Keratinocyte (primary cell): ENCODE data around the gene FSIP2. TPM values are rescaled to one million over a fixed set of nuclear protein-coding genes. Genes with fewer than 3 reads are reported as not detected.

Experiments
- DNase-seq: peaks from one replicate; pipeline ENCODE4 v3.0.0-alpha.2; 2011; ENCODE audit warnings: low read depth, missing footprints, low spot score
- FAIRE-seq: peaks from 2 replicates; lab custom pipeline; 2011; peaks lifted over from hg19 to GRCh38; lab: Jason Lieb, UNC
- H2AFZ ChIP-seq: 2 replicates; pipeline ENCODE4 v1.6.0; 2012; ENCODE audit warnings: low read length, control low read depth, inconsistent platforms; ENCODE audit not compliant: control insufficient read depth
- H3K27ac ChIP-seq: 2 replicates; pipeline ENCODE4 v1.5.1; 2011; ENCODE audit warnings: low read length; ENCODE audit not compliant: control insufficient read depth, insufficient read depth
- H3K27me3 ChIP-seq: 3 replicates; pipeline ENCODE4 v1.6.0; 2011; ENCODE audit warnings: low read length; ENCODE audit not compliant: control insufficient read depth, insufficient read depth; ENCODE audit errors: extremely low read depth
- H3K36me3 ChIP-seq, 2 experiments: 2 replicates in 1 of 2; 3 replicates in 1 of 2; pipeline ENCODE4 v1.5.1; 2011; ENCODE audit warnings: low read length in 2 of 2, mild to moderate bottlenecking in 1 of 2; ENCODE audit not compliant: control insufficient read depth in 2 of 2, insufficient read depth in 2 of 2; ENCODE audit errors: extremely low read depth in 1 of 2
- H3K4me1 ChIP-seq: 3 replicates; pipeline ENCODE4 v1.5.1; 2011; ENCODE audit warnings: low read length; ENCODE audit not compliant: control insufficient read depth, insufficient read depth; ENCODE audit errors: extremely low read depth
- H3K4me2 ChIP-seq: 3 replicates; pipeline ENCODE4 v1.6.0; 2011; ENCODE audit warnings: low read depth, low read length; ENCODE audit not compliant: control insufficient read depth, insufficient read depth; ENCODE audit errors: extremely low read depth
- H3K4me3 ChIP-seq, 3 experiments: fragments of 200-600 bp in 1 of 3; sonication (generic) in 1 of 3; 2 replicates in 2 of 3; 3 replicates in 1 of 3; pipeline ENCODE4 v1.5.1; 2011 to 2016; ENCODE audit warnings: low read length in 3 of 3, mild to moderate bottlenecking in 3 of 3, control low read depth in 2 of 3, inconsistent platforms in 1 of 3, low read depth in 1 of 3, mixed read lengths in 1 of 3, mixed run types in 1 of 3, moderate library complexity in 1 of 3; ENCODE audit not compliant: control insufficient read depth in 2 of 3, insufficient read depth in 2 of 3; ENCODE audit errors: extremely low read depth in 1 of 3
- H3K79me2 ChIP-seq: 2 replicates; pipeline ENCODE4 v1.6.0; 2012; ENCODE audit warnings: low read length; ENCODE audit not compliant: control insufficient read depth, insufficient read depth
- H3K9ac ChIP-seq: 3 replicates; pipeline ENCODE4 v1.6.0; 2011; ENCODE audit warnings: low read length; ENCODE audit not compliant: control insufficient read depth, insufficient read depth; ENCODE audit errors: extremely low read depth
- H3K9me1 ChIP-seq: 3 replicates; pipeline ENCODE4 v1.6.0; 2011; ENCODE audit warnings: low read length; ENCODE audit not compliant: control insufficient read depth, insufficient read depth; ENCODE audit errors: extremely low read depth
- H3K9me3 ChIP-seq: 2 replicates; pipeline ENCODE4 v1.5.1; 2012; ENCODE audit warnings: low read depth, low read length; ENCODE audit not compliant: control insufficient read depth
- H4K20me1 ChIP-seq: 3 replicates; pipeline ENCODE4 v1.6.0; 2011; ENCODE audit warnings: low read length; ENCODE audit not compliant: control insufficient read depth, insufficient read depth; ENCODE audit errors: extremely low read depth
- CTCF ChIP-seq, 3 experiments: IDR thresholded peaks in 1 of 3; conservative IDR thresholded peaks in 1 of 3; optimal IDR thresholded peaks in 1 of 3; 2 replicates in 2 of 3; 3 replicates in 1 of 3; pipeline versions ENCODE3 to v1.5.1; 2011; ENCODE audit warnings: low read length in 3 of 3, mild to moderate bottlenecking in 3 of 3, moderate library complexity in 2 of 3, control low read depth in 1 of 3, inconsistent platforms in 1 of 3; ENCODE audit not compliant: insufficient read depth in 2 of 3; ENCODE audit errors: extremely low read depth in 1 of 3
- EZH2 ChIP-seq: IDR thresholded peaks from one replicate; pipeline ENCODE4 v1.6.1; 2012; ENCODE audit warnings: inconsistent platforms, mild to moderate bottlenecking, low read length, moderate library complexity
- dilution Hi-C: fragments of 300-500 bp; cut with MboI; formaldehyde crosslinking; loops from one replicate; pipeline ENCODE4 v1.7.0; 2020; ENCODE audit warnings: low sequenced_read_pairs; ENCODE audit not compliant: extremely low pct_ligation_motif_present
- polyA plus RNA-seq, 5 experiments: library from polyadenylated mRNA; depleted of rRNA in 3 of 5; stranded (reverse) in 3 of 5; stranded (forward) in 1 of 5; unstranded in 1 of 5; fragments of >200 nt; gene quantifications; 1 replicate in 1 of 5; 2 replicates in 3 of 5; 3 replicates in 1 of 5; pipeline versions ENCODE4 v1.2.1 to v1.2.3, GENCODE V29; 2011 to 2012; ENCODE audit warnings: missing spikeins in 2 of 5, low read depth in 1 of 5, low replicate concordance in 1 of 5

FSIP2 gene
- polyA plus RNA-seq, 1 donor (not counting 4 experiments of a cell fraction or from before 2014, with no cell fraction given) = 0.38 TPM

- no peak for FAIRE-seq
- Histone ChIP-seq H3K9me1 (no peaks in the 10 kb centered on the region), H3K9ac (no peak overlapping the region), H3K27me3 (no peaks in the 10 kb centered on the region), H3K4me2 (no peak overlapping the region), H3K4me3 (no peak overlapping the region), H2AFZ (no peak overlapping the region), H3K4me1 (no peaks in the 10 kb centered on the region), H3K9me3 (no peaks in the 10 kb centered on the region), H3K36me3 (no peaks in the 10 kb centered on the region), H3K27ac (no peak overlapping the region), H3K79me2 (no peaks in the 10 kb centered on the region), H4K20me1 (no peaks in the 10 kb centered on the region)
- TF ChIP-seq EZH2 (no peak), CTCF (optimal IDR thresholded peaks at IDR 0.05 in 1 of 3, IDR thresholded peaks at IDR 0.05 in 1 of 3, conservative IDR thresholded peaks at IDR 0.05 in 1 of 3; ENCODE audit: extremely low read depth in 1 of 3, insufficient read depth in 2 of 3, low read length in 3 of 3) (no peak)
- no peak for DNase-seq
- dilution Hi-C loops = no loop called here
Observed at GRCh38 chr2:185785156-185785555, 46.6 kb downstream of the FSIP2 start.

DNA sequence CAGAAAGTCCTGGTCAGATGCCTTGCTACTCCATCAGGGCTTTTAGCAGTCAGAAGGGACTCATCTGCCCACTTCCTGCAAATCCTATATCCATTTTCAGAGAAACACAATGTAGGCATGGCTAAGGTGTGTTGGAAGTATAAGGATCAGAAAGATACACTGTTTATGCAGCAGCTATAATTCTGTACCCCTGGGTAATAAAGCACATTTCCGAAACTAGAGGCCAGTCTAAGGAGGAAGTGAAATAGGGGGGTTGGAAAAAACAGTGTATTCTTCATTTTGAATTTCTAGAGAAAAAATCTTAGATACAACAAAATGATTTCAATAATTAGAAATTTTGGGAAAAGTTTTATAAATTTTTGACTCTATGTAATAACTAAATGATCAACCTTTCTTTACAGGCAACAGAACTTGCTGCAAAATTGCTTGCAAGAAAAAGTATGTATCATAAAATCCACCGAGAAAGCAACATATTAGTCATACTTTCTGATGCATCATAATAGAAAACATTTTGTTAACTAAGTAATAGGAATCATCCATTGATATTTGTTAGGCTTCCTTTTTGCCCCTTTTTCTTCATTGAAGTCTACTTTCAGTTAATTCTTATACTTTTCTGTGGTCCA is 47.4 kb downstream of the FSIP2 start:
- Histone ChIP-seq H3K9ac (no peak overlapping the region), H2AFZ (no peak overlapping the region), H3K4me2 (no peak overlapping the region), H4K20me1 (no peaks in the 10 kb centered on the region), H3K9me3 (no peaks in the 10 kb centered on the region), H3K4me1 (no peaks in the 10 kb centered on the region), H3K36me3 (no peaks in the 10 kb centered on the region), H3K9me1 (no peaks in the 10 kb centered on the region), H3K27me3 (no peaks in the 10 kb centered on the region), H3K27ac (no peak overlapping the region), H3K4me3 (no peak overlapping the region), H3K79me2 (no peaks in the 10 kb centered on the region)
- DNase-seq (no peak), FAIRE-seq (no peak)
- dilution Hi-C loops = no loop called here
- TF ChIP-seq EZH2 (no peak), CTCF (optimal IDR thresholded peaks at IDR 0.05 in 1 of 3, IDR thresholded peaks at IDR 0.05 in 1 of 3, conservative IDR thresholded peaks at IDR 0.05 in 1 of 3; ENCODE audit: extremely low read depth in 1 of 3, insufficient read depth in 2 of 3, low read length in 3 of 3) (no peak)
